A673 (cell line): Measurements from ENCODE around the gene AIFM3.

Experiments
- EZH2 ChIP-seq: fragments of 200-600 bp; sonication (generic); IDR thresholded peaks from 2 replicates; pipeline ENCODE4 v1.6.1; 2017; ENCODE audit warnings: borderline replicate concordance, low read depth, mild to moderate bottlenecking, mixed read lengths, antibody characterized with exemption, low read length; ENCODE audit not compliant: poor library complexity, severe bottlenecking
- TF ChIP-seq, protein P1 (sequence below): fragments of 300-800, 200-600 bp; sonication (generic); conservative IDR thresholded peaks from 2 replicates; pipeline ENCODE4 v1.5.1; 2017; ENCODE audit warnings: low read depth, mild to moderate bottlenecking, antibody characterized with exemption, low read length, moderate library complexity, mixed read lengths

DNA sequence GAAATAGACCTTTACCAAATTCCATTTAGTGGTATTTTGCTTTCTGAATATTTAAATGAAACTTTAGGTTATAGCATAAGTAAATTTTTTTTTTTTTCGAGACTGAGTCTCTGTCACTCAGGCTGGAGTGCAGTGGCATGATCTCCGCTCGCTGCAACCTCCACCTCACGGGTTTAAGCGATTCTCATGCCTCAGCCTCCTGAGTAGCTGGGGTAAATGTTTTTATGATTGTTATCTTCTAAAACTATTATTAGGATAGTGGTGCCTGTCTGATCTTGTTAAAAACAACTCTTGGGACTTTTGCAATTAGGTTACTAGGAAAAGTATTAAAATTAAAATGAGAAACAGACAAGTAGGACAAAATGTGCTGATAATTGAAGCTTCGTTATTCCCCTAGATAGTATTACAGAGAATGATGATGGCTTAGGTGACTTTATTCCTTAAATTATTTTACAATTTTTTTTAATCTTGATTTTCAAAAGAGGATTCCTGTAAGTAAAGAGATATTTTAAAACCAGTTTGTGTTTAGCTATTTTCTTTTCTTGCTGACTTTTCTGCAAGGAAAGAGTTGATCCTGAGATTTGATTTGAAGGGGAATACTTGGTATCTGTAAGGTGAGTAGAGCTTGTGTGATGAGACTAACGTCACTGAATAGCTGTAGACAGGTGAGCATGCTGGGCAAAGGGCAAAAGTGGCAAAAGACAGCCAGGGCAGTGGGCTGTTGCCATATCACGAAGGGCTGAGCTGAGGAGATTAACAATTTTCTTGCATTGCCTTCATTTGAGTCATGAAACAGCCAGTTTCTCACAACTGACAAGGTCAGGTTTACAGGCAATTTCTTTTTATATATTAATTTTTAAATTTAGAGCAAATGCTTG is 29.0 kb upstream of the AIFM3 start:
- TF ChIP-seq, protein P1, sequence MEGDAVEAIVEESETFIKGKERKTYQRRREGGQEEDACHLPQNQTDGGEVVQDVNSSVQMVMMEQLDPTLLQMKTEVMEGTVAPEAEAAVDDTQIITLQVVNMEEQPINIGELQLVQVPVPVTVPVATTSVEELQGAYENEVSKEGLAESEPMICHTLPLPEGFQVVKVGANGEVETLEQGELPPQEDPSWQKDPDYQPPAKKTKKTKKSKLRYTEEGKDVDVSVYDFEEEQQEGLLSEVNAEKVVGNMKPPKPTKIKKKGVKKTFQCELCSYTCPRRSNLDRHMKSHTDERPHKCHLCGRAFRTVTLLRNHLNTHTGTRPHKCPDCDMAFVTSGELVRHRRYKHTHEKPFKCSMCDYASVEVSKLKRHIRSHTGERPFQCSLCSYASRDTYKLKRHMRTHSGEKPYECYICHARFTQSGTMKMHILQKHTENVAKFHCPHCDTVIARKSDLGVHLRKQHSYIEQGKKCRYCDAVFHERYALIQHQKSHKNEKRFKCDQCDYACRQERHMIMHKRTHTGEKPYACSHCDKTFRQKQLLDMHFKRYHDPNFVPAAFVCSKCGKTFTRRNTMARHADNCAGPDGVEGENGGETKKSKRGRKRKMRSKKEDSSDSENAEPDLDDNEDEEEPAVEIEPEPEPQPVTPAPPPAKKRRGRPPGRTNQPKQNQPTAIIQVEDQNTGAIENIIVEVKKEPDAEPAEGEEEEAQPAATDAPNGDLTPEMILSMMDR = no peak
- TF ChIP-seq EZH2 = no peak
